ENCODE measurements around the gene HOMER1. TPM values are rescaled to one million over a fixed set of nuclear protein-coding genes. Genes with fewer than 3 reads are reported as not detected.

HOMER1 gene
- total and polyA plus RNA-seq, 9 of the 15 experiments (the other 6 are each of a cell fraction or from before 2014, with no cell fraction given) = 6.3 to 39.9 (median 9.9) TPM

DNA sequence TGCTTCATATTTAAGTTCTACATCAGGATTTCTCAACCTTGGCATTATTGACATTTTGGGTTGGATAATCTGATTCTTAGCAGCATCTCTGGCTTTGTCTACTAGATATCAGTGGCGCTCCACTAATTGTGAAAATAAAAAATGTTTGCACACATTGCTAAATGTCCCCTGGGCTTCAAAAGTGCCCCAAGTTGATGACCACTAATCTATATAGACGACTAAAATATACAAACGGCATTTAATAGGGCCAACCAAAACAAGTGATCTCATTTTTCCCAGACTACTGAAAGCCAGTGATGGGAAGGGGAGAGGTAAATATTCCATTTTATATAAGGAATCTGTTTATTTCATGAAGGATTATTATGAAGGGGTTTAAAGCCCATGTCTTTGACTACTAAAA lies 118.6 kb downstream of the HOMER1 start:
- in situ Hi-C loops (cut with MboI) = no loop called here
- TF ChIP-seq, protein P1, sequence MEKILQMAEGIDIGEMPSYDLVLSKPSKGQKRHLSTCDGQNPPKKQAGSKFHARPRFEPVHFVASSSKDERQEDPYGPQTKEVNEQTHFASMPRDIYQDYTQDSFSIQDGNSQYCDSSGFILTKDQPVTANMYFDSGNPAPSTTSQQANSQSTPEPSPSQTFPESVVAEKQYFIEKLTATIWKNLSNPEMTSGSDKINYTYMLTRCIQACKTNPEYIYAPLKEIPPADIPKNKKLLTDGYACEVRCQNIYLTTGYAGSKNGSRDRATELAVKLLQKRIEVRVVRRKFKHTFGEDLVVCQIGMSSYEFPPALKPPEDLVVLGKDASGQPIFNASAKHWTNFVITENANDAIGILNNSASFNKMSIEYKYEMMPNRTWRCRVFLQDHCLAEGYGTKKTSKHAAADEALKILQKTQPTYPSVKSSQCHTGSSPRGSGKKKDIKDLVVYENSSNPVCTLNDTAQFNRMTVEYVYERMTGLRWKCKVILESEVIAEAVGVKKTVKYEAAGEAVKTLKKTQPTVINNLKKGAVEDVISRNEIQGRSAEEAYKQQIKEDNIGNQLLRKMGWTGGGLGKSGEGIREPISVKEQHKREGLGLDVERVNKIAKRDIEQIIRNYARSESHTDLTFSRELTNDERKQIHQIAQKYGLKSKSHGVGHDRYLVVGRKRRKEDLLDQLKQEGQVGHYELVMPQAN (IDR thresholded peaks at IDR 0.05; ENCODE audit: borderline replicate concordance) = no peak
- TF ChIP-seq SMARCB1 (IDR thresholded peaks at IDR 0.05; ENCODE audit: insufficient read length, low read depth) (no peak), ZBTB7A (IDR thresholded peaks at IDR 0.05; ENCODE audit: borderline replicate concordance, control insufficient read depth, low read depth, low read length) (no peak), ZNF224 (CRISPR knock-in tag; IDR thresholded peaks at IDR 0.05) (no peak), FOXM1 (IDR thresholded peaks at IDR 0.05; ENCODE audit: low read depth) (no peak), FOXM1 (CRISPR knock-in tag; IDR thresholded peaks at IDR 0.05; ENCODE audit: low read depth) (no peak), MEF2D (tag; conservative IDR thresholded peaks at IDR 0.05; ENCODE audit: low read depth) (no peak), XRCC5 (IDR thresholded peaks at IDR 0.05; ENCODE audit: low read depth, low read length) (no peak), TEAD1 (CRISPR knock-in tag; IDR thresholded peaks at IDR 0.05) (no peak), HDAC1 (IDR thresholded peaks at IDR 0.05) (no peak), ZNF699 (CRISPR knock-in tag; IDR thresholded peaks at IDR 0.05; ENCODE audit: insufficient replicate concordance) (no peak), ARID1B (IDR thresholded peaks at IDR 0.05) (no peak), TOE1 (IDR thresholded peaks at IDR 0.05; ENCODE audit: borderline replicate concordance) (no peak), TOE1 (CRISPR knock-in tag; IDR thresholded peaks at IDR 0.05; ENCODE audit: borderline replicate concordance, low read depth) (no peak)
- TF ChIP-seq, protein P2, sequence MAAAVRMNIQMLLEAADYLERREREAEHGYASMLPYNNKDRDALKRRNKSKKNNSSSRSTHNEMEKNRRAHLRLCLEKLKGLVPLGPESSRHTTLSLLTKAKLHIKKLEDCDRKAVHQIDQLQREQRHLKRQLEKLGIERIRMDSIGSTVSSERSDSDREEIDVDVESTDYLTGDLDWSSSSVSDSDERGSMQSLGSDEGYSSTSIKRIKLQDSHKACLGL (CRISPR knock-in tag; IDR thresholded peaks at IDR 0.05; ENCODE audit: borderline replicate concordance, poor library complexity, severe bottlenecking) = no peak
- TF ChIP-seq, protein P3, sequence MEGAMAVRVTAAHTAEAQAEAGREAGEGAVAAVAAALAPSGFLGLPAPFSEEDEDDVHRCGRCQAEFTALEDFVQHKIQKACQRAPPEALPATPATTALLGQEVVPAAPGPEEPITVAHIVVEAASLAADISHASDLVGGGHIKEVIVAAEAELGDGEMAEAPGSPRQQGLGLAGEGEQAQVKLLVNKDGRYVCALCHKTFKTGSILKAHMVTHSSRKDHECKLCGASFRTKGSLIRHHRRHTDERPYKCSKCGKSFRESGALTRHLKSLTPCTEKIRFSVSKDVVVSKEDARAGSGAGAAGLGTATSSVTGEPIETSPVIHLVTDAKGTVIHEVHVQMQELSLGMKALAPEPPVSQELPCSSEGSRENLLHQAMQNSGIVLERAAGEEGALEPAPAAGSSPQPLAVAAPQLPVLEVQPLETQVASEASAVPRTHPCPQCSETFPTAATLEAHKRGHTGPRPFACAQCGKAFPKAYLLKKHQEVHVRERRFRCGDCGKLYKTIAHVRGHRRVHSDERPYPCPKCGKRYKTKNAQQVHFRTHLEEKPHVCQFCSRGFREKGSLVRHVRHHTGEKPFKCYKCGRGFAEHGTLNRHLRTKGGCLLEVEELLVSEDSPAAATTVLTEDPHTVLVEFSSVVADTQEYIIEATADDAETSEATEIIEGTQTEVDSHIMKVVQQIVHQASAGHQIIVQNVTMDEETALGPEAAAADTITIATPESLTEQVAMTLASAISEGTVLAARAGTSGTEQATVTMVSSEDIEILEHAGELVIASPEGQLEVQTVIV (CRISPR knock-in tag; IDR thresholded peaks at IDR 0.05; ENCODE audit: borderline replicate concordance) = no peak
- TF ChIP-seq, protein P4, sequence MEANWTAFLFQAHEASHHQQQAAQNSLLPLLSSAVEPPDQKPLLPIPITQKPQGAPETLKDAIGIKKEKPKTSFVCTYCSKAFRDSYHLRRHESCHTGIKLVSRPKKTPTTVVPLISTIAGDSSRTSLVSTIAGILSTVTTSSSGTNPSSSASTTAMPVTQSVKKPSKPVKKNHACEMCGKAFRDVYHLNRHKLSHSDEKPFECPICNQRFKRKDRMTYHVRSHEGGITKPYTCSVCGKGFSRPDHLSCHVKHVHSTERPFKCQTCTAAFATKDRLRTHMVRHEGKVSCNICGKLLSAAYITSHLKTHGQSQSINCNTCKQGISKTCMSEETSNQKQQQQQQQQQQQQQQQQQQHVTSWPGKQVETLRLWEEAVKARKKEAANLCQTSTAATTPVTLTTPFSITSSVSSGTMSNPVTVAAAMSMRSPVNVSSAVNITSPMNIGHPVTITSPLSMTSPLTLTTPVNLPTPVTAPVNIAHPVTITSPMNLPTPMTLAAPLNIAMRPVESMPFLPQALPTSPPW (CRISPR knock-in tag; IDR thresholded peaks at IDR 0.05) = no peak

More for the DNA sequence above, 118.6 kb downstream of the HOMER1 start:
- FAIRE-seq = no peak
- no peak overlapping the region for H2AFZ ChIP-seq (ENCODE audit: low read depth, low read length)
- WGBS (ENCODE audit: insufficient coverage, low coverage, missing lambda C conversion rate) = 73% methylated on average over 3 of the region's 3 CpGs
- H3K4me2 ChIP-seq (ENCODE audit: insufficient read depth, low read length) = no peak overlapping the region
- H3K9me3 ChIP-seq (replicated peaks; ENCODE audit: control insufficient read depth, insufficient read depth, low read depth, low read length) = no peaks in the 10 kb centered on the region
- ATAC-seq = no peak
- BruUV-seq (replicated peaks) = no TSS peak
- H3K4me1 ChIP-seq (replicated peaks in 1 of 2; ENCODE audit: control insufficient read depth in 2 of 2, insufficient read depth in 2 of 2, low read length in 2 of 2) = no peaks in the 10 kb centered on the region
- no peak overlapping the region for H3K9ac ChIP-seq (ENCODE audit: insufficient read depth in 1 of 2, low read depth in 2 of 2, low read length in 2 of 2)
- H3K36me3 ChIP-seq (ENCODE audit: control insufficient read depth, insufficient read depth, low read length) = peaks cover 18% of the 10 kb centered on the region; the same call in 1 of the 3 replicates
- H3K9me1 ChIP-seq (ENCODE audit: control insufficient read depth, insufficient read depth, low read length) = no peaks in the 10 kb centered on the region
- H3K4me3 ChIP-seq = no peak overlapping the region
- no peaks in the 10 kb centered on the region for H4K20me1 ChIP-seq (replicated peaks; ENCODE audit: control insufficient read depth, insufficient read depth, low read length)
- intact Hi-C loops (cut with micrococcal nuclease) = no loop called here
- no peak overlapping the region for H3K27ac ChIP-seq (ENCODE audit: extremely low read depth, low read depth, low read length)
- CTCF ChIA-PET (ENCODE audit: low intra/inter-chr PET ratio) = no interaction called here
- DNase-seq (ENCODE audit: extremely low read depth in 1 of 4, low spot score in 3 of 4) = no peak
- no peaks in the 10 kb centered on the region for H3K79me2 ChIP-seq (ENCODE audit: control insufficient read depth, insufficient read depth, low read length)
- POLR2A ChIA-PET = no interaction called here
- no peaks in the 10 kb centered on the region for H3K27me3 ChIP-seq (ENCODE audit: control insufficient read depth in 2 of 2, insufficient read depth in 2 of 2, low read length in 2 of 2)
